22Rv1 (cell line): ENCODE data around the gene GTF2F2.
A peak's percentile ranks its signal among the peaks of the same experiment; 100 is the strongest.

ENCODE experiments used
- H3K27ac ChIP-seq: fragments of 450-650 bp; 2 replicates; pipeline ENCODE4 v1.5.1; 2017
- ZFX ChIP-seq: fragments of 450-650 bp; IDR thresholded peaks from 2 replicates; pipeline ENCODE4 v1.6.1; 2017; ENCODE audit warnings: antibody characterized with exemption, borderline replicate concordance
- TF ChIP-seq, protein P1 (sequence below): fragments of 450-650 bp; IDR thresholded peaks from 2 replicates; pipeline ENCODE4 v1.5.1; 2017; ENCODE audit warnings: mild to moderate bottlenecking

Gene GTF2F2

DNA sequence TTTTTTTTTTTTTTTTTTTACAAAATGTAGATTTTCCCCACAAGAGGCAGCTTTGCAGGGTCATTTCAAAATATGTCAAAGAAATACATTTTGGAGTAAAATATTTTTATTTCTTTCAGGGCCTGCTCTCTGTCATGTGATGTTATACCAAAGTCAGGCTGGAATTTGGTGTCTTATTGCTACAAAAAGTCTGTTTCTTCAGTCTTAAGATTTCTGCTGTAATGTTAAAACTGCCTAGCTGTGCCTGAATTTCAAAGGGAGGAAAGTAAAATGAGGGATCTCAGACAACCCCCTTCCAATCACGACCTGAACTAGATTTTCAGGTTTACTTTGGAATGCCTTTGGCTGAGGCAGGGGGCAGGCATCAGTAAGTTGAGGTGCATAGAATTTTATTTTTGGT lies 12.8 kb upstream of the GTF2F2 start:
- H3K27ac ChIP-seq: no peak overlapping the region
- TF ChIP-seq, protein P1, sequence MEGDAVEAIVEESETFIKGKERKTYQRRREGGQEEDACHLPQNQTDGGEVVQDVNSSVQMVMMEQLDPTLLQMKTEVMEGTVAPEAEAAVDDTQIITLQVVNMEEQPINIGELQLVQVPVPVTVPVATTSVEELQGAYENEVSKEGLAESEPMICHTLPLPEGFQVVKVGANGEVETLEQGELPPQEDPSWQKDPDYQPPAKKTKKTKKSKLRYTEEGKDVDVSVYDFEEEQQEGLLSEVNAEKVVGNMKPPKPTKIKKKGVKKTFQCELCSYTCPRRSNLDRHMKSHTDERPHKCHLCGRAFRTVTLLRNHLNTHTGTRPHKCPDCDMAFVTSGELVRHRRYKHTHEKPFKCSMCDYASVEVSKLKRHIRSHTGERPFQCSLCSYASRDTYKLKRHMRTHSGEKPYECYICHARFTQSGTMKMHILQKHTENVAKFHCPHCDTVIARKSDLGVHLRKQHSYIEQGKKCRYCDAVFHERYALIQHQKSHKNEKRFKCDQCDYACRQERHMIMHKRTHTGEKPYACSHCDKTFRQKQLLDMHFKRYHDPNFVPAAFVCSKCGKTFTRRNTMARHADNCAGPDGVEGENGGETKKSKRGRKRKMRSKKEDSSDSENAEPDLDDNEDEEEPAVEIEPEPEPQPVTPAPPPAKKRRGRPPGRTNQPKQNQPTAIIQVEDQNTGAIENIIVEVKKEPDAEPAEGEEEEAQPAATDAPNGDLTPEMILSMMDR: no peak
- TF ChIP-seq ZFX: no peak

DNA sequence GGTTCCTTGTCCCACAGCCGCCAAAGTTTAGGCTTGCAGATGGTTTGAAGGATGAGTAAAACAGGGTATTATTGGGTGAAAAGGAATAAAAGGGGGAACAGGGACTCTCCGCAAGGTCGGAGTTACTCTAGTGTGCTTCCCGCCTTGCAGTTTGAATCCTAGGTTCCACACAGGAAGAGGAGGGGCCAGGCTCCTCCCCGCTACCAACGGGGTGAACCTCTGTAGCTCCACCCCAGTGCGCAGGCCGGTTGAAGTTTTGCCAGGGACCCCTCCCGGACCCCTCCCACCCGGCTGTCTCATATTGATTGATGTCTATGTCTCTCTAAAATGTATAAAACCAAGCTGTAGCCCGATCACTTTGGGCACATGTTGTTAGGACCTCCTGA lies 11.6 kb upstream of the GTF2F2 start:
- H3K27ac ChIP-seq: no peak overlapping the region
- TF ChIP-seq, protein P1: no peak

DNA sequence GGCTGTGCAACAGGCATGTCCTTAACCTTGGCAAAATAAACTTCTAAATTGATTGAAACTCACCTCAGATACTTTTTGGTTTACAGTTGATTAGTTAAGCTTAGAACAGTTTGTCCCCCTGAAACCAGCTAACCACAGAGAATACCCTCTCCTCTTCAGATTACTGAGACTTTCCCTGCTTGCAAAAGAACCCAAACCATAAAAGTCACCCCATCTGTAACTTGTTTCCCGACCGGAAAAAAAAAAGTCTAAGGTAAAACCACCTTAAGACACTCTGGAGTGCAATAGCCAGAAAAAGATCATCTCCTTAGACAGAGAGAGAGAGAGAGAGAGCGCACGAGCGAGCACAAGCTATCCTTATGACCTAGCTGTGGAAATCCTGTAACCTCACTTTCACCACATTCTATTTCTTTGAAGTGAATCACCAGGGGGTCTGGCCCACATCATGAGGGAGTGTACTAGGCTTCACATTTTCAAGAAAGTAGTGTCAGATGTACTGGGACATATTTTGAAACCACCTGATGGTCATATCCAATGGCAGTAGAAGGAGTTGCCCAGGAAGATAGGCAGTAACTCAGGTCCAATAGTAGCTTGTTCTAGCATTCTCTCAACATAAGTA lies 11.1 kb upstream of the GTF2F2 start:
- H3K27ac ChIP-seq: no peak overlapping the region
- TF ChIP-seq, protein P1: no peak
- no peak for TF ChIP-seq ZFX

DNA sequence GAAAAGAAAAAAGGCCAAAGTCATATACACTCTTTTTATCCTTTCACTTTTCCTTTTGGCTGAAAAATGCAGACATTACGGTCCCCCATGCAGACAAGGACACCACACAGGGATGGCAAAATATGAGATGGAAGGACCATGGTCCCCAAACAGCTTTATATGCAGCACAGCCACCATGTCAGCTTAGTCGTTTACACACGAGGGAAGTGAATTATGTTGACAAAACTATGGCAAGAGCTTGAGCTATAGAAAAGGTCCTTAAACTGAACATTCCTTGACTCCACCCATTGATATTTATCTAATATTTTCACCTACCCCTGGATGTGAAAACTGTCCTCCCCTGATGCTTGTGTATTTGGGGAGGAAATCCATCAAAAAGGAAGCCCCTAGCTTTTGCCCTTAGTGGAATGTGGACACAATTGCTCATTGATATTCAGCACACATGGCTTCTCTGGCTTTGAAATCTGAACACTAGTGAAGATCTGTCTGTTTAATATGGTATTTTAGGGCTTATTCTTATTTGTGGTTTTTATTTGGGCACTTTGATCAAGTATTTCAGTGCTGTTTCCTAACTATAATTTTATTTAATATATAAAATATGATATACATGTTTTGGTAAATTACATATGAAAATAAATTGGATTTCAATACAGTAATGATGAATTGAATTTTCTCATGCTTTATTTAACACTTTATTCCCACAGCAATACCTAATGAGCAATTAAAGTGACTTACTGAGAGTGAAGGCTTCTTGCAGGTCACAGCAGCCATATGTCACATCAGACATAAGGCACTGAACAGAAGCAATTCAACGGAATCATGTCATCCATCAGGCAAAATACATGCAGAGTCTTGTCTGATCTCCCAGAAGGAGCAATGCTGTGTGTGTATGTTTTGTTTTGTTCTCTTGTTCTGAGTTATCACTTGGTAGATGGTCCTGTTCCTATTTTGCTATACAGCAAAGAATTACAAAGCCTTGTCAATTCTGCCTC lies 6.8 kb upstream of the GTF2F2 start:
- TF ChIP-seq, protein P1: no peak
- no peak for TF ChIP-seq ZFX
- H3K27ac ChIP-seq: no peak overlapping the region

DNA sequence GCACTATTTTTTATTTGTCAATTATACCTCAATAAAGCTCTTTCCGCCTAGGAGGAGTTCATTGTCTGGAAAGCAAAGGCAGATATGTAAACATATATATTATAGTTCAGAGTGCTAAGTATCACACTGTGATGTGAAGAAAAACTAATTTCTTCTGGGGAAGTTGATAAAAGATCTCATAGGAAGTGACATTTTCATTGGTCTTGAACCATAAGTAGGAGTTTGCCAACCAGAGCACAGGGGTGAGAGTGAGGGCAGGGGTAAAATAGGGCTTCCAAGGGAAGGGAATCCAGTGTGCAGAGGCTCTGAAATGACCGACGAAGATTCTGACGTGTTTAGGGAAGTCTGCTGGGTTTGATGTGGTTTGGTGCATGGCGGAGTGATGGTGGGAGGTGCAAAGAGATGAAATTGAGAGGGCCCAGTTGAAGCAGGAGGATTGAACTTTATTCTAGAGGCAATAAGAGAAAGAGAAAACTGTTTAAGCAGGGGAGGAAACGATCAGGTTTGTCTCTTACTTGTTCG lies 780 bp upstream of the GTF2F2 start:
- TF ChIP-seq, protein P1: no peak
- peak overlapping the region; percentile 89 for H3K27ac ChIP-seq

DNA sequence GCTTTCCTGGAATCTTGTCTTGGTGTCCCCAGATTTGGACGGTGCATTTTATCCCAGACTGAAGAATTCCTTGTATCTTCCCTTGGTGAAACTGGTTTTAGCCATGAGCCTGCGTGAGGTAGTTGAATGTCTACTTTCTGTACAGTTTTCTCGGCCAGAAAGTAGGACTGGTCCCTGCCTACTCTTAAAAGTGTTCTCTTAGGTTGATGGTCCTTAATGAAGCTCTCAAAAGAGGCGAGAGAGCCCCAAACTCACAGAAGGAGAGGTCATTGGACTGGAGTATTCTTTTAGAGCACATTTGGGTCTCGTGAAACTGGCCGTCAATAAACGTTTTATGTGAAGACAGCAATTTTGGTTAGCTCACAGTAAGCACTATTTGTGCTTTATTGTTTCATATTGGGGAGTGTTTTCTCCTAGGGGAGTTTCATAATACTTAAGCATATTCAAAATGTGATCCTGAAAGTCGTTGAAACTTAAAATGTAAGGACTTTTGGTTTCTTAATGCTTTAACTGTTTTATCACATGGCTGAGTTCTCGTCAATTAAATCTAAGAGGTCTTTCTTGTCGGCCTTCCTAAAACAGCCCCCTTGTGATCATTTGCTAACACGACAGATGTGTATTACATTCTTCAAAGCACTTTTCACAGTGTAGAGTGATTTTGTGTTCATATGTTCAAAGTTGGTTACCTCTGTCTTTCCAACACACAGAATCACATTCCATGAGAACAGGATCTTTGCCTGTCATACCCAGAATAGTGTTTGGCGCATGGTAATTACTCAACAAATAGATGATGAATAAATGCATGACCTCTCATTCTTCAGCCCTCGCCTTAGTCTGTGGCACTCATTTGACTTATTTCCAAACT lies 889 bp downstream of the GTF2F2 start:
- no peak for TF ChIP-seq ZFX
- TF ChIP-seq, protein P1: no peak
- peak overlapping the region; percentile 89 for H3K27ac ChIP-seq
